ENCODE results near the gene DDX59.

GRCh38 chr1:200660719-200661118, 9.0 kb downstream of the DDX59 start:
- TF ChIP-seq CTCF (IDR thresholded peaks at IDR 0.05) (no peak), POLR2A (IDR thresholded peaks at IDR 0.05) (no peak)

All from lower leg skin (tissue), 3 donors.